ENCODE data around the gene VPS13D.
A peak's percentile ranks its signal among the peaks of the same experiment; 100 is the strongest.

VPS13D gene, protein sequence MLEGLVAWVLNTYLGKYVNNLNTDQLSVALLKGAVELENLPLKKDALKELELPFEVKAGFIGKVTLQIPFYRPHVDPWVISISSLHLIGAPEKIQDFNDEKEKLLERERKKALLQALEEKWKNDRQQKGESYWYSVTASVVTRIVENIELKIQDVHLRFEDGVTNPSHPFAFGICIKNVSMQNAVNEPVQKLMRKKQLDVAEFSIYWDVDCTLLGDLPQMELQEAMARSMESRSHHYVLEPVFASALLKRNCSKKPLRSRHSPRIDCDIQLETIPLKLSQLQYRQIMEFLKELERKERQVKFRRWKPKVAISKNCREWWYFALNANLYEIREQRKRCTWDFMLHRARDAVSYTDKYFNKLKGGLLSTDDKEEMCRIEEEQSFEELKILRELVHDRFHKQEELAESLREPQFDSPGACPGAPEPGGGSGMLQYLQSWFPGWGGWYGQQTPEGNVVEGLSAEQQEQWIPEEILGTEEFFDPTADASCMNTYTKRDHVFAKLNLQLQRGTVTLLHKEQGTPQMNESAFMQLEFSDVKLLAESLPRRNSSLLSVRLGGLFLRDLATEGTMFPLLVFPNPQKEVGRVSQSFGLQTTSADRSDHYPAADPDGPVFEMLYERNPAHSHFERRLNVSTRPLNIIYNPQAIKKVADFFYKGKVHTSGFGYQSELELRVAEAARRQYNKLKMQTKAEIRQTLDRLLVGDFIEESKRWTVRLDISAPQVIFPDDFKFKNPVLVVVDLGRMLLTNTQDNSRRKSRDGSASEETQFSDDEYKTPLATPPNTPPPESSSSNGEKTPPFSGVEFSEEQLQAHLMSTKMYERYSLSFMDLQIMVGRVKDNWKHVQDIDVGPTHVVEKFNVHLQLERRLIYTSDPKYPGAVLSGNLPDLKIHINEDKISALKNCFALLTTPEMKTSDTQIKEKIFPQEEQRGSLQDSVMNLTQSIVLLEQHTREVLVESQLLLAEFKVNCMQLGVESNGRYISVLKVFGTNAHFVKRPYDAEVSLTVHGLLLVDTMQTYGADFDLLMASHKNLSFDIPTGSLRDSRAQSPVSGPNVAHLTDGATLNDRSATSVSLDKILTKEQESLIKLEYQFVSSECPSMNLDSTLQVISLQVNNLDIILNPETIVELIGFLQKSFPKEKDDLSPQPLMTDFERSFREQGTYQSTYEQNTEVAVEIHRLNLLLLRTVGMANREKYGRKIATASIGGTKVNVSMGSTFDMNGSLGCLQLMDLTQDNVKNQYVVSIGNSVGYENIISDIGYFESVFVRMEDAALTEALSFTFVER (N-terminal part only)

DNA sequence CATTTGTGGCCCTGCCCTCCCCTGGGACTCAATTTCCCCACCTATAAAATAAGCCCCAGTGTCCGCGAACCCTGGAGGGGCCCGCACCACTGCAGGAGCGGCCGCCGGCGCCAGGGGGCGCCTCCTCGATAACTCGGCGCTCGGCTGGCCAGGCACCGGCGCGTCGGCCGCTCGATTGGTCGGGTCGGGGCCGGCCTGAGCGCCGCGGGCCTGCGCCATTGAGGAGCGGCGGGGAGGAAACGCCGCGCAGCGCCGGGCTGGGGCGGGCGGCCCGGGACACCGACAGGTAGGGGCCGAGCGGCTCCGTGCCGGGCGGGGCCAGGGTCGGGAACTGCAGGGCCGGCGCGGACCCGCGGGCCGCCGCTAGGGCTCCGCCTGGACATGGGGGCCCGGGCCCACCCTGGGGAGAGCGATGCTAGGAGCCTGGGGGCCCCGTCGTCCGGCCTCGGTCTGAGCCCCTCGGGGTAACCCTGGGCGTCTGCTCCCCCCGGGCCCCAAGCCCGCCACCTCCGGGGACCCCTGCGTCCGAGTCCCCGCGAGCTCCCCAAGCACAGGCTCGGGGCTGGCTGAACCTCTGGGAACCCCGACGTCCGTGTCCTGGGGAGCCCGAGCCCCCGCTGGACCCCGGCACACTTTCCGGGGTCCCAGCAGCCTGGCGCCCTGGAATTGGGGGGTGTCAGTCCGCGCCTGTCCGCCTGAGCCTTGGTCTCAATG lies at the start of gene VPS13D:
Gene VPS13D (plus strand): TSS at position 196 of the 714 bp plus-strand sequence. CDS start 4,237 bp downstream, outside the sequence.
- H3K4me3 ChIP-seq (ENCODE audit: low read depth, low read length, poor library complexity, severe bottlenecking), result peak within 1 kb of the TSS; percentile 97
- H3F3A ChIP-seq (ENCODE audit: insufficient read depth, low read length), result no peaks in the 10 kb centered on the region
- H3K79me2 ChIP-seq (ENCODE audit: insufficient read depth, low read length), result no peaks in the 10 kb centered on the region
- no peaks in the 10 kb centered on the region for H3K9me2 ChIP-seq (ENCODE audit: low read depth, low read length)
- H3K36me3 ChIP-seq (ENCODE audit: insufficient read depth, low read length), result no peaks in the 10 kb centered on the region
- H4K20me1 ChIP-seq (ENCODE audit: insufficient read depth, low read length), result no peaks in the 10 kb centered on the region
- H3K27ac ChIP-seq (ENCODE audit: low read depth, low read length, poor library complexity, severe bottlenecking), result no peak within 1 kb of the TSS
- no peak for TF ChIP-seq EZH2 (IDR thresholded peaks at IDR 0.05; ENCODE audit: borderline replicate concordance, low read length)
- TF ChIP-seq, protein P1, sequence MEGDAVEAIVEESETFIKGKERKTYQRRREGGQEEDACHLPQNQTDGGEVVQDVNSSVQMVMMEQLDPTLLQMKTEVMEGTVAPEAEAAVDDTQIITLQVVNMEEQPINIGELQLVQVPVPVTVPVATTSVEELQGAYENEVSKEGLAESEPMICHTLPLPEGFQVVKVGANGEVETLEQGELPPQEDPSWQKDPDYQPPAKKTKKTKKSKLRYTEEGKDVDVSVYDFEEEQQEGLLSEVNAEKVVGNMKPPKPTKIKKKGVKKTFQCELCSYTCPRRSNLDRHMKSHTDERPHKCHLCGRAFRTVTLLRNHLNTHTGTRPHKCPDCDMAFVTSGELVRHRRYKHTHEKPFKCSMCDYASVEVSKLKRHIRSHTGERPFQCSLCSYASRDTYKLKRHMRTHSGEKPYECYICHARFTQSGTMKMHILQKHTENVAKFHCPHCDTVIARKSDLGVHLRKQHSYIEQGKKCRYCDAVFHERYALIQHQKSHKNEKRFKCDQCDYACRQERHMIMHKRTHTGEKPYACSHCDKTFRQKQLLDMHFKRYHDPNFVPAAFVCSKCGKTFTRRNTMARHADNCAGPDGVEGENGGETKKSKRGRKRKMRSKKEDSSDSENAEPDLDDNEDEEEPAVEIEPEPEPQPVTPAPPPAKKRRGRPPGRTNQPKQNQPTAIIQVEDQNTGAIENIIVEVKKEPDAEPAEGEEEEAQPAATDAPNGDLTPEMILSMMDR (IDR thresholded peaks at IDR 0.05; ENCODE audit: low read length), result peak; percentile 89
- peak within 1 kb of the TSS; percentile 81 for H3K4me2 ChIP-seq (ENCODE audit: low read length)
- 0 out of 2 replicates have a peak, but pooled peaks cover 3% of the 10 kb centered on the region for H3K27me3 ChIP-seq (ENCODE audit: insufficient read depth, low read length)
- no peak within 1 kb of the TSS for H2AFZ ChIP-seq (ENCODE audit: low read length)
- H3K4me1 ChIP-seq (ENCODE audit: insufficient read depth, low read length, severe bottlenecking), result peaks cover 13% of the 10 kb centered on the region
- H3K9ac ChIP-seq (ENCODE audit: low read length), result peak within 1 kb of the TSS; percentile 89
- no peaks in the 10 kb centered on the region for H3K9me3 ChIP-seq (ENCODE audit: low read length)

DNA sequence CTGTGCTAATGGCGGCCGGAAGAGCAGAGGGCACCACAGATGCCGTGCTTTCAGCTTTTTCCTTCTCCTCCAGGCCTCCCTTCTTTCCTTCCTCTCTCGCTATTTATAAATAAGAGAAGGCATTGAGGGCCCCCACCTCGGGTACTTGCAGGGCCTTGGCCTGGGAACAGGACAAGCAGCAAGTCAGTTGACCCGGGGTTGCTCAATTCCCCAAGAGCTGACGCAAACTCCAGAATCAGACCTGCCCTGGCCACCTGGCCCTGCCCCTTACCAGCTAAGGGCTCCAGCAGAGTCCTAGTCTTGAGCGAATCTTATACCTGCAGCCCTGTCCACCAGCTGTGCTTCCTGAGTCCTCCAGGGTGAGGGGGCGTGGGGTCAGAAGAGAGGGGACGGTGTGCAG lies 49.5 kb upstream of the VPS13D start:
- 0 out of 2 replicates have a peak, but pooled peaks cover 10% of the 10 kb centered on the region for H3K27me3 ChIP-seq (ENCODE audit: insufficient read depth, low read length)
- no peaks in the 10 kb centered on the region for H3F3A ChIP-seq (ENCODE audit: insufficient read depth, low read length)
- H3K4me1 ChIP-seq (ENCODE audit: insufficient read depth, low read length, severe bottlenecking), result no peaks in the 10 kb centered on the region
- H3K4me3 ChIP-seq (ENCODE audit: low read depth, low read length, poor library complexity, severe bottlenecking), result no peak overlapping the region
- no peaks in the 10 kb centered on the region for H4K20me1 ChIP-seq (ENCODE audit: insufficient read depth, low read length)
- H3K4me2 ChIP-seq (ENCODE audit: low read length), result no peak overlapping the region
- TF ChIP-seq, protein P1 (IDR thresholded peaks at IDR 0.05; ENCODE audit: low read length), result no peak
- no peak for TF ChIP-seq EZH2 (IDR thresholded peaks at IDR 0.05; ENCODE audit: borderline replicate concordance, low read length)
- H3K36me3 ChIP-seq (ENCODE audit: insufficient read depth, low read length), result no peaks in the 10 kb centered on the region
- H3K9ac ChIP-seq (ENCODE audit: low read length), result no peak overlapping the region
- no peaks in the 10 kb centered on the region for H3K9me3 ChIP-seq (ENCODE audit: low read length)
- no peak overlapping the region for H2AFZ ChIP-seq (ENCODE audit: low read length)
- no peaks in the 10 kb centered on the region for H3K79me2 ChIP-seq (ENCODE audit: insufficient read depth, low read length)
- no peak overlapping the region for H3K27ac ChIP-seq (ENCODE audit: low read depth, low read length, poor library complexity, severe bottlenecking)
- H3K9me2 ChIP-seq (ENCODE audit: low read depth, low read length), result no peaks in the 10 kb centered on the region
